Subcutaneous abdominal adipose tissue (tissue), 5 donors: Measurements from ENCODE around the gene CAMKMT.

Source experiments
- H3K27ac ChIP-seq: one replicate; pipeline ENCODE4 v1.7.0; 2013; ENCODE audit warnings: low read depth, mild to moderate bottlenecking, inconsistent platforms, low read length, moderate library complexity
- H3K27me3 ChIP-seq, 5 donors: one replicate each; pipeline ENCODE4 v1.7.0; 2013; ENCODE audit warnings: low read length in 5 of 5, inconsistent platforms in 1 of 5; ENCODE audit not compliant: control insufficient read depth in 5 of 5, insufficient read depth in 4 of 5
- H3K36me3 ChIP-seq, 5 donors: one replicate each; pipeline ENCODE4 v1.7.0; 2013; ENCODE audit warnings: low read length in 5 of 5; ENCODE audit not compliant: control insufficient read depth in 5 of 5, insufficient read depth in 5 of 5
- H3K4me1 ChIP-seq, 5 donors: one replicate each; pipeline ENCODE4 v1.7.0; 2013; ENCODE audit warnings: low read length in 5 of 5, mild to moderate bottlenecking in 3 of 5, moderate library complexity in 1 of 5; ENCODE audit not compliant: control insufficient read depth in 5 of 5, insufficient read depth in 5 of 5
- H3K4me3 ChIP-seq, 5 donors: one replicate each; pipeline ENCODE4 v1.7.0; 2013; ENCODE audit warnings: low read length in 5 of 5, low read depth in 1 of 5
- H3K9ac ChIP-seq, 5 donors: one replicate each; pipeline ENCODE4 v1.7.0; 2013; ENCODE audit warnings: low read length in 5 of 5, mild to moderate bottlenecking in 4 of 5, moderate library complexity in 3 of 5
- H3K9me3 ChIP-seq, 5 donors: one replicate each; pipeline ENCODE4 v1.7.0; 2013; ENCODE audit warnings: low read length in 5 of 5; ENCODE audit not compliant: control insufficient read depth in 5 of 5
- donor health status: healthy.
- donor health status: healthy.
- donor health status: healthy.
- donor health status: healthy.
- donor health status: healthy.

The CAMKMT gene

GRCh38 chr2:44596537-44597320 is 235.0 kb downstream of the CAMKMT start:
- H3K36me3 ChIP-seq, result no peaks in the 10 kb centered on the region
- no peak overlapping the region for H3K27ac ChIP-seq
- H3K4me1 ChIP-seq, result no peaks in the 10 kb centered on the region
- H3K9me3 ChIP-seq, result no peaks in the 10 kb centered on the region
- no peaks in the 10 kb centered on the region for H3K27me3 ChIP-seq
- no peak overlapping the region for H3K9ac ChIP-seq
- H3K4me3 ChIP-seq, result no peak overlapping the region

- no peak overlapping the region for H3K27ac ChIP-seq
- H3K9me3 ChIP-seq, result no peaks in the 10 kb centered on the region
- H3K9ac ChIP-seq, result no peak overlapping the region
- H3K4me3 ChIP-seq, result no peak overlapping the region
- no peaks in the 10 kb centered on the region for H3K4me1 ChIP-seq
- no peaks in the 10 kb centered on the region for H3K36me3 ChIP-seq
- no peaks in the 10 kb centered on the region for H3K27me3 ChIP-seq
Measured at GRCh38 chr2:44598330-44599119, 236.8 kb downstream of the CAMKMT start.

- Histone ChIP-seq H3K9ac (no peak overlapping the region), H3K9me3 (no peaks in the 10 kb centered on the region), H3K36me3 (no peaks in the 10 kb centered on the region), H3K4me3 (no peak overlapping the region), H3K27ac (no peak overlapping the region), H3K4me1 (no peaks in the 10 kb centered on the region), H3K27me3 (no peaks in the 10 kb centered on the region)
Measured at GRCh38 chr2:44599130-44599529, 237.4 kb downstream of the CAMKMT start.

GRCh38 chr2:44602446-44602845 is 240.7 kb downstream of the CAMKMT start:
- Histone ChIP-seq H3K9me3 (no peaks in the 10 kb centered on the region), H3K9ac (no peak overlapping the region), H3K27me3 (no peaks in the 10 kb centered on the region), H3K36me3 (no peaks in the 10 kb centered on the region), H3K4me3 (no peak overlapping the region), H3K27ac (no peak overlapping the region), H3K4me1 (no peaks in the 10 kb centered on the region)

DNA sequence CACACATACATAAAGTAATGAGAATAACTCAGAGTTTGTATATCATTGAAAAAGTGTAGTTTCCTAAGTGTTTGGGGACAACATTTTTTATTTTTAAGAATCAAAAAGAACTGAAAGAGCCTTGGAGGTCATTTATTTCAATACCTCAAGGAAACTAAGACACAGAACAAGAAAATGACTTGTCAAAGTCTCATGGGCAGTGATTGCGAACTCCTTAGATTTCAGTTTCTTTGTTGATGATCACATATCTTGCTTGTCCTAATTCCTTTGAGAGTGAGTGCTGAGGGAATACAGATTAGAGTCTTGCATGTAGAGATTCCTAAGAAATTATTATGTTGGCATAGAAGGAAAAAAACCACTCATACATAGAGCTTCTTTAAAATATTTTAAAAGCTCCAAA is 243.8 kb downstream of the CAMKMT start:
- Histone ChIP-seq H3K9ac (no peak overlapping the region), H3K36me3 (no peaks in the 10 kb centered on the region), H3K27ac (no peak overlapping the region), H3K9me3 (no peaks in the 10 kb centered on the region), H3K4me1 (no peaks in the 10 kb centered on the region), H3K4me3 (no peak overlapping the region), H3K27me3 (no peaks in the 10 kb centered on the region)

DNA sequence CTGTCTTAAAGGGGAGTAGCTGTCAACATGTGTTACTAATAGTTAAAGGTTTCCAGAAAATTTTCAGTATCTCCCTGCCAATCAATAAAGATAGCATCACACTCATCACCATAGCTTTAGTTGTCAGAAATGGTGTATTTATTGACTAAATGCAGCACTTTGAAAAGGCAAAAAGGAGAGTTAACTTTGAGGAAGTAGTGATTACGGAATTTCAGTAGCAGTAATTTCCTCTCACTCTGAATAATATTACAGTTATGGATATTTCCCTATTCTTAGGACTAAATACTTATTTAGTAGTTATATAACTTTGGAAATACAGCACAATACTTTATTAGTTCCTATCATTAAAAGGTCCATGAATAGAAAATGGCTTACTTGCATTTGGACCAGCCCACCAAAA is 250.5 kb downstream of the CAMKMT start:
- H3K9me3 ChIP-seq, result no peaks in the 10 kb centered on the region

GRCh38 chr2:44614940-44615339 is 253.2 kb downstream of the CAMKMT start:
- Histone ChIP-seq H3K9me3 (no peaks in the 10 kb centered on the region), H3K27ac (no peak overlapping the region), H3K9ac (no peak overlapping the region), H3K27me3 (no peaks in the 10 kb centered on the region), H3K36me3 (no peaks in the 10 kb centered on the region), H3K4me1 (no peaks in the 10 kb centered on the region), H3K4me3 (no peak overlapping the region)

More for the DNA sequence above, 250.5 kb downstream of the CAMKMT start:
- H3K4me1 ChIP-seq, result no peaks in the 10 kb centered on the region
- no peak overlapping the region for H3K27ac ChIP-seq
- H3K27me3 ChIP-seq, result no peaks in the 10 kb centered on the region
- no peak overlapping the region for H3K4me3 ChIP-seq
- no peak overlapping the region for H3K9ac ChIP-seq
- no peaks in the 10 kb centered on the region for H3K36me3 ChIP-seq

GRCh38 chr2:44615950-44616518 is 254.3 kb downstream of the CAMKMT start:
- no peak overlapping the region for H3K9ac ChIP-seq
- H3K27me3 ChIP-seq, result no peaks in the 10 kb centered on the region
- H3K9me3 ChIP-seq, result no peaks in the 10 kb centered on the region
- no peak overlapping the region for H3K27ac ChIP-seq
- no peaks in the 10 kb centered on the region for H3K36me3 ChIP-seq
- no peak overlapping the region for H3K4me3 ChIP-seq
- H3K4me1 ChIP-seq, result no peaks in the 10 kb centered on the region

GRCh38 chr2:44616667-44617155 is 255.0 kb downstream of the CAMKMT start:
- H3K4me1 ChIP-seq, result no peaks in the 10 kb centered on the region
- no peaks in the 10 kb centered on the region for H3K27me3 ChIP-seq
- no peak overlapping the region for H3K9ac ChIP-seq
- no peaks in the 10 kb centered on the region for H3K36me3 ChIP-seq
- H3K27ac ChIP-seq, result no peak overlapping the region
- no peaks in the 10 kb centered on the region for H3K9me3 ChIP-seq
- no peak overlapping the region for H3K4me3 ChIP-seq
